Hematopoietic multipotent progenitor cell treated with erythropoietin and hydrocortisone succinate and interleukin-3 and kit ligand, for 6 days (in vitro differentiated cells): ENCODE results near the gene TMEM200A.
A peak's percentile ranks its signal among the peaks of the same experiment; 100 is the strongest.
"Not testable (repeated sequence)": the region's sequence is repeated elsewhere in the genome, so short reads cannot be mapped to it uniquely, and the experiment has no call there.

Experiments
- DNase-seq: peaks from one replicate; pipeline ENCODE4 v3.0.0-alpha.2; 2015

TMEM200A gene

GRCh38 chr6:130365166-130366106 is at the start of gene TMEM200A:
TMEM200A (plus strand) TSS chr6:130366017; CDS start chr6:130440423, 74,406 bp downstream.
- DNase-seq, result peak; percentile 42

- DNase-seq, result no peak
Observed at GRCh38 chr6:130320908-130321307, 44.9 kb upstream of the TMEM200A start.

- DNase-seq, result peak; percentile 80
Observed at GRCh38 chr6:130322673-130323268, 43.0 kb upstream of the TMEM200A start.

GRCh38 chr6:130324657-130325056 is 41.2 kb upstream of the TMEM200A start:
- no peak for DNase-seq

- no peak for DNase-seq
Observed at GRCh38 chr6:130326496-130326895, 39.3 kb upstream of the TMEM200A start.

- no peak for DNase-seq
Observed at GRCh38 chr6:130337534-130337933, 28.3 kb upstream of the TMEM200A start.

GRCh38 chr6:130346324-130346723 is 19.5 kb upstream of the TMEM200A start:
- DNase-seq, result not testable (repeated sequence)

GRCh38 chr6:130354322-130354721 is 11.5 kb upstream of the TMEM200A start:
- DNase-seq, result no peak

GRCh38 chr6:130355572-130355971 is 10.2 kb upstream of the TMEM200A start:
- no peak for DNase-seq

- DNase-seq, result no peak
Observed at GRCh38 chr6:130357436-130357835, 8.4 kb upstream of the TMEM200A start.

- DNase-seq, result no peak
Observed at GRCh38 chr6:130359736-130360135, 6.1 kb upstream of the TMEM200A start.

GRCh38 chr6:130362128-130362527 is 3.7 kb upstream of the TMEM200A start:
- peak; percentile 49 for DNase-seq

- DNase-seq, result no peak
Observed at GRCh38 chr6:130364224-130364780, 1.5 kb upstream of the TMEM200A start.

GRCh38 chr6:130366107-130367005 is 539 bp downstream of the TMEM200A start:
- DNase-seq, result peak; percentile 32

- DNase-seq, result no peak
Observed at GRCh38 chr6:130367767-130368166, 1.9 kb downstream of the TMEM200A start.

GRCh38 chr6:130368576-130368975 is 2.8 kb downstream of the TMEM200A start:
- no peak for DNase-seq

GRCh38 chr6:130369831-130370230 is 4.0 kb downstream of the TMEM200A start:
- no peak for DNase-seq

- DNase-seq, result no peak
Observed at GRCh38 chr6:130371921-130372420, 6.2 kb downstream of the TMEM200A start.

- no peak for DNase-seq
Observed at GRCh38 chr6:130372786-130373185, 7.0 kb downstream of the TMEM200A start.

- no peak for DNase-seq
Observed at GRCh38 chr6:130373992-130374391, 8.2 kb downstream of the TMEM200A start.

- DNase-seq, result no peak
Observed at GRCh38 chr6:130376936-130377335, 11.1 kb downstream of the TMEM200A start.

- DNase-seq, result no peak
Observed at GRCh38 chr6:130377371-130377770, 11.6 kb downstream of the TMEM200A start.

- no peak for DNase-seq
Observed at GRCh38 chr6:130377915-130378314, 12.1 kb downstream of the TMEM200A start.
